NCI-H2171 (cell line): ENCODE data around the gene CCDC154.

Experiments
- DNase-seq: peaks from one replicate; lab custom pipeline; 2025; lab: John Stamatoyannopoulos, UW

Gene CCDC154

DNA sequence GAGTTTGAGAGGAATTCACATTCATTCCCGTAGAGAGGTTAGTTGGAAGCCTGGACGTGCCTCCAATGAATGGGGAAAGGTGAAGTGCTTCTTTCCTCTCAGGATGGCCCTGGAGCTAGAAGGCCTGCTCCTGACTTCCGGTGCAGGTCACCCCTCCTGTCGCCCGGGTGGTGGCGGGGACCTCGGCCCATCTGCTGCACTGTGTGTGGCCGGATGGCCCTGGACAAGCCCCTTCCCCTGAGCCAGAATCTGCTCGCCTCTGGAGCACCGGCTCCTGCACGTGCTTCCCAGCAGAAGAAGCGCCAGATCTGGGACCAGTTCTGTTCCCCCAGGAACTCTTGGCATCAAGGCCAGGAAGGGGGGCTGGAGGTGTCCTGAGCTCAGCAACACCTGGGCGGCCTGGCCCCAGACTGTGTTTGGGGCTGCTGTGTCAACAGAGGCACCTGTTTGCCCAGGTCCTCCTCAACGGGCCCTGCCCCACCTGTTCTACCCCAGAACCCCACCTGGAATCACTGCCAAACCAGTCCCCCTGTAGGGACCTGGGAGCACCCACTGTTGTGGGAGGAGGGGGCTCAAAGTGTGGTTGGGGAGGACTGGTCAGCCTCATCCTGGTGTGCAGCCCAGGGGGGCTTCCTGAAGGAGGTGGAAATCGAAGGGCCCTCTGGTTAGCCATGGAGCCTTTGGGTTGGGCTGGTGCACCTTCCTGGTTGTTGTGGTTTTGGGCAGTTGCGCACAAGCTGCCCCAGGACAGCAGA is 18.6 kb downstream of the CCDC154 start:
- no peak for DNase-seq

DNA sequence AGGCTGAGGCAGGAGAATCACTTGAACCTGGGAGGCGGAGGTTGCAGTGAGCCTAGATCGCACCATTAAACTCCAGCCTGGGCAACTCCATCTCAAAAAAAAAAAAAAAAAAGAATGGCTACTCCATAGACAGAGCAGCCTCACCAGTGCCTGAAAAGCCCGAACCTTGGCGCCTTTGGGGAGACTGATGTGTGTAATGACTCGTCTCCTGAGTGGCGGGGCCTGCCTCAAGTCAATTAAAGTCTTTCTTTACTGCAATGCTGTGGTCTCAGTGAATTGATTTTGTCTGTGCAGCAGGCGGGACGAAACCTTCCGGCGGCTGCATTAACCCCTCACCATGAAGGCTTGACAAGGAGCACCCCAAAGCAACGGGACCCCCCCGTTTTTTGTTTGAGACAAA is 20.3 kb downstream of the CCDC154 start:
- DNase-seq, result no peak

DNA sequence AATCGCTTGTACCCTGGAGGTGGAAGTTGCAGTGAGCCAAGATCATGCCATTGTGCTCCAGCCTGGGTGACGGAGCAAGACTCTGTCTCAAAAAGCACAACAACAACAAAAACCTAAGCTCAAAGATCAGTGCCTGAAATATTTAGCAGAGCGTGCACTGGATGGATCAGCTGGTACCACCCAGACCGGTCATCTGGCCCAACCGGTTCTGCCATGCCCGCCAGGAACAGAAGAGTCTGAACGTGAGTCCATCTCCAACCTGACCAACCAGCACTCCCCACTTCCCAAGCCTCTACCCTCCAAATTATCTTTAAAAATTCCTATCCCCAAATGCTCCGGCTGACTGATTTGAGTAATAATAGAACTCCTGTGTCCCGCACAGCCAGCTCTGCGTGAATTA is 22.3 kb downstream of the CCDC154 start:
- DNase-seq, result no peak

DNA sequence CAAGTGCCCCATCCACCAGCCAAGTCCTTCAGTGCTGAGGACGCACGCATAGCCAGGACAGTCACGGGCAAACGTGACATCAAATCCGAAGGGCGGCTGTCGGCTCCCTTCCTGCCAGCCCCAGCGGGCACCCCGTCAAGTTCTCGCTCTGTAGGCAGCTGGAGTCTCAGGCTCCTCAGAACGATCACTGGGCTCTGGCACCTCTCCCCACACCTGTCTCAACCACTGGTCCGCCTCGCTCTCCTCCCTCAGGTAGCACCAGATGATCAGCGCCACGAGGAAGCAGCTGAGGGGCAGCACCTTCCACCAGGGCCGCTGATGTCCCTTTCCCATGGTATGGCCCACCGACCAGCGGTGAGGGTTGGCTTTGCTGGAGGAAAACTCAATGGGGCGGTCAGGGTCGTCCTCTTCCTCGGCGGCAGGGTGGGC is 24.2 kb downstream of the CCDC154 start:
- DNase-seq, result no peak

GRCh38 chr16:1416521-1416941 is 27.8 kb downstream of the CCDC154 start:
- DNase-seq, result no peak

DNA sequence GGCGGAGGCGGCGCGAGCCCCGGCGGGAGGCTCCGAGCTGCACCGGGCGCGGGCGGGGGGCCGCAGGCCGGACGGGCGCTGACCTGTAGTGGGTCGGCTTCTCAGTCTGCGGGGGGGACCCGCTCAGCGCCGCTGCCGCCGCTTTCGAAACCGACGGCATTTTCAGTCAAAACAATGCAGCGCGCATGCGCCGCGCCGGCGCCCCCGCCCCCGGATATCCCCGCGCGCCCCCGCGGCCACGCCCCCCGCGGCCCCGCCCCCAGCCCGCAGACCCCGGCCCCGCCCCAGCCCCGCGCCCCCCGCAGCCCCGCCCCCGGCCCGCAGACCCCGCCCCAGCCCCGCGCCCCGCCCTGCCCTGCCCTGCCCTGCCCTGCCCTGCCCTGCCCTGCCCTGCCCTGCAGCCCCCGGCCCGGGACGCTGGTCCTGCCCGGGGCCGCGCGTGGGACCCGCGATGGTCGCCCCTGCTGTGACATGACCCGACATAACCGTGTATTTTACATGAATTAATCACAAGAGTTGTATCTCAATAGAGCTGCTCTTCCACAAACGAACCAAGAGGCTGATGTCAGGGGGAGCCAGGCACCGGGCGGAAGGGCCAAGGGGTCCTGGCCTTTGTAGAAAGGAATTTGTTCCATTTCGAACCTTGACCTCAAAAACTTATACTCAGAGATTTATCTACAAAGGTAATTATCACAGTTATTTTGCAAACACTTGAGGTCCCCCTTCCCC is 29.7 kb downstream of the CCDC154 start, which contains the start of gene UNKL:
UNKL (minus strand) TSS at position 173 of the 729 bp plus-strand sequence; CDS start at position 160, 13 bp downstream.
- DNase-seq, result peak; percentile 39

- peak; percentile 18 for DNase-seq
These were observed 30.4 kb downstream of the CCDC154 start for GRCh38 chr16:1413684-1414531.

DNA sequence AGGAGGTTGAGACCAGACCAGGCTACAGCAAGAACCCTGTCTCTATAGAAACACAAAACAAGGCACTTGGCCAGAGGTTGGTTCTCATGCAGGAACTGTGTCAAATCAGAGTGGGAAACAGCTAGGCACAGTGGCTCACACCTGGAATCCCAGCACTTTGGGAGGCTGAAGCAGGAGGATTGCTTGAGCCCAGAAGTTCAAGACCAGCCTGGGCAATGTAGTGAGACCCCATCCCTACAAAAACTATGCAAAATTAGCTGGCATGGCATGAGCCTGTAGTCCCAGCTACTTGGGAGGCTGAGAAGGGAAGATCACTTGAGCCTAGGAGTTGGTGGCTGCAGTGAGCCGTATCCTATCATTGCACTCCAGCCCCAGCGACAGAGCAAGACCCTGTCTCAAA is 31.5 kb downstream of the CCDC154 start:
- no peak for DNase-seq

- DNase-seq, result peak; percentile 92
These were observed 36.1 kb downstream of the CCDC154 start for GRCh38 chr16:1408171-1408837.

GRCh38 chr16:1407753-1408152 is 36.6 kb downstream of the CCDC154 start:
- DNase-seq, result no peak

DNA sequence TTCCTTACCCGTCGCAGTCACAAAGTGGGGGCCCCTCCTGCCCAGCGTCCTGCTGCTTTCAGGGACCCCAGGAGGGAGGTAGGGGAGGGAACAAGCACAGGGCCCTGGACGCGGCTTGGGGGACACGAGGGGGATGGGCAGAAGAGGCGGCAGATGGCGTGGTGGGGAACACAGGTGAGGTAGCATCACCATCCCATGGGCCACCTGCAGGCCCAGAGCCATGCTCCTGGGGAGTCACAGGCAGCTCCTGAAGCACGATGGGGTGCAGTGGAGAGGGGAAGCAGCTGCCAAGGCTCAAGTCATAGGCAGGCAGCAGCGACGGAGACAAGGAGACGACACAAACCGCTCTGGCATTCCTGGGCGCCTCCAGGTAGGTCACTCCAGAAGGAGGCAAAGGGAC is 40.6 kb downstream of the CCDC154 start:
- no peak for DNase-seq

DNA sequence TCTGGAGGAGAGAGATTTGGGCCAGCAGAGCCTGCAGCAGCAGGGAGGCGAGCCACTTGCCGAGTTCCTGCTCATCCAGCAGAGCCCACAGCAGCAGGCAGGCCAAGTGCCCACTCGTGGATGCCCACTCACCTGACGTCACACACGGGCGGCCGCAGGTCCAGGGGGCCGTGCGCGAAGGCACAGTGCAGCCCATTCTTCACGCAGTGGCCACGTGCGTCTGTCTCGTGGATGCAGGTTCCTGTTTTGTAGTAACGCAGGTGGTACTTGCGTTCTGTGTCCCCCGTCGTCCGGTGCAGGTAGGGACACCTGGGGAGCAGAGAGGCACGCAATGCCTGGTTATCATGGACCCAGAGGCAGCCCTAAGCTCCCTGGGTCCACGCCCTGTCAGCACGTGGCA is 41.3 kb downstream of the CCDC154 start:
- DNase-seq, result no peak

DNA sequence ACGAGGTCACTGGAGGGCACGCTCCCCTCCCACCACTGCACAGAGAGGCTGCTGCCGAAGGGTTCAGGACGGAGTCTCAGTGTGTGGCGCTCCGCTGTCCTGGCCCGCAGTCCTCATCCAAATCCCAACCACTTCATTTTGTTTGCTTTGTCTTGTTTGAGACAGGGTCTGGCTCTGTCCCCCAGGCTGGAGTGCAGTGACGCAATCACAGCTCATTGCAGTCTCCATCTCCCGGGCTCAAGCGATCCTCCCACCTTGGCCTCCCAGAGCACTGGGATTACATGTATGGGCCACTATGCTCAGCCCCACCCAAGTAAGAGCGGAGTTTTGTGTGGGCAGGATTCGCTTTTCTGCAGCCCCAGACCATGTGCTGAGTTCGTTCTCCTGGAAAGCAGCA is 42.6 kb downstream of the CCDC154 start:
- no peak for DNase-seq

- DNase-seq, result no peak
These were observed 43.1 kb downstream of the CCDC154 start for GRCh38 chr16:1401061-1401757.

- no peak for DNase-seq
These were observed 45.4 kb downstream of the CCDC154 start for GRCh38 chr16:1398826-1399581.

DNA sequence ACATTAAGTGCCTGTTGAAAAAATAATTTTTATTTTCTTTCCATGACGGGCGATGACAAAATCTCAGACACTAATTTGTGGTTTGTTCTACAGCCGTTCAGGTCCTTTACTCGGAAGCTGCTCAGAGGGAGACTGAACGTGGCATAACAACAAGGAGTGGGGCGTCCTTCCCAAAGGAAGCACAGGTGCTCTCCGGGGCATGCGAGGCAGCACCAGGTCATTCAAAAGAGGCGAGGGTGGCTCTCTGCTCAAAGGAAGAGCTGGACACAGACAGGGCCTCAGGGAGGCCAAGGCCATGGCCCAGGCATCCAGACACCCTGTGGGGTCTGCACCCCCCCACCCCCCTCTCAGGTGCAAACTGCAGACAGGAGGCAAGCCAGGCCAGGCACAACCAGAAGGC is 46.0 kb downstream of the CCDC154 start:
- no peak for DNase-seq

GRCh38 chr16:1397779-1398178 is 46.6 kb downstream of the CCDC154 start:
- no peak for DNase-seq

DNA sequence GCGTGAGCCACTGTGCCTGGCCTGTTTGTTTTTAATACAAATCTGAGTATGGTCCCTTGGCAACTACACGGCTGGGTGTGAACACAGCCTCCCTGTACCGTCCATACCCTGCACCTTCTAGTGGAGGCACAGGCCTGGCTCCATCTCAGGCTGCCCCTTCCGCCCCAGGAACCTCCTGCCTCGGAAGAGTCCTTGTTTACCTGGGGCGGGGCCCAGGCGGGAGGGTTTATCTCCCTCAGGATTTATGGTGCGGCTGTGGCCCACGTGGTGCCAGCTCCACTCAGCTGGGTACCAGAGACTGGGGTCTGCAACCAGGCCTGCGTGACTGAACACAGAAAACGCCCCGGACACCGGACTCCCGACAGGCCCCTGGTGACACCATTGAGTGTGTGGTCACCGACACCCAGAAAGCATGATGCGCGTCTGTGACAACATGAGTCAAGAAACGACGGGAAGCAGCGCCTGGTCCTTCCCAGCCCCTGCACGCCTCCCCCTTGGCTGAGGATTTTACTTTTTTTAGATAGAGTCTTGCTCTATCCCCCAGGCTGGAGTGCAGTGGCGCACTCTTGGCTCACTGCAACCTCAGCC is 48.8 kb downstream of the CCDC154 start:
- no peak for DNase-seq

GRCh38 chr16:1394367-1394951 is 49.9 kb downstream of the CCDC154 start:
- DNase-seq, result no peak
